Measurements from ENCODE around the gene GSTT2.

Gene GSTT2

DNA sequence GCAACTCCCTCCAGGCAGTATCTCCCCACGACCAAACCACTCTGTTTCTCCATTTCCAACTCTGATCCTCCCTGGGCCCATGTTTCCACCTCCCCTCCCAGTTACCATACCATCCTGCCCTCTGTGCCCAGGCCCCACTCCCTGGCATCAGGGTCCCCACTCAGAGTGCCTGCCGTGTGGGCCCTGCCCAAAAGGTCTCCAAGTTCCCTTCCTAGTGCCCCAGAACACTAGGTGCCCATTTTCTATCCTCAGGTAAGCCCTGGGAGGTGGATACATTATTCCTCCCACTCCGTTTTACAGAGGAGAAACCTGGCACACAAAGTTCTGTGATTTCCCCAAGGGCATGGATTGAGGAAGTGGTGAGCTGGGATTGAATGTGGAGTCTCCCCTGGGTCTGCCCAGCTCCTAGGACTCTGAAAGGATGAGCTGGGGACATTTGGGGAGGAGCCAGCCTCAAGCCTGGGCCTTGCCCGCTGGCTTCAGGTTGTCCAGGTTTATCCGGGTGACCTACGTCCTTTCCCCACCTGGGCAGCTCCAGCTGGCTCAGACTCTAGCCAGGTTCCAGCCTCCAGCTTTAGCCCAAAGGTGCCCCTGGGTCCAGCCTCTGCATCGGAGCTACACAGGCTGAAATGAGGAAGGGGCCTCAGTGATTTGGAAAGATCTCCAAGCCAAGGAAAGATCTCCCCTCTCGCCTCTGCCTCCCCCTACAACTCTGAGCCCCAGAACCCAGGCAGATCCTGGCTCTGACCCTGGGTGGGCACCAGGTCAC, 27.5 kb downstream of the GSTT2 start:
- H3K9me3 ChIP-seq = no peaks in the 10 kb centered on the region
- TF ChIP-seq, protein P1, sequence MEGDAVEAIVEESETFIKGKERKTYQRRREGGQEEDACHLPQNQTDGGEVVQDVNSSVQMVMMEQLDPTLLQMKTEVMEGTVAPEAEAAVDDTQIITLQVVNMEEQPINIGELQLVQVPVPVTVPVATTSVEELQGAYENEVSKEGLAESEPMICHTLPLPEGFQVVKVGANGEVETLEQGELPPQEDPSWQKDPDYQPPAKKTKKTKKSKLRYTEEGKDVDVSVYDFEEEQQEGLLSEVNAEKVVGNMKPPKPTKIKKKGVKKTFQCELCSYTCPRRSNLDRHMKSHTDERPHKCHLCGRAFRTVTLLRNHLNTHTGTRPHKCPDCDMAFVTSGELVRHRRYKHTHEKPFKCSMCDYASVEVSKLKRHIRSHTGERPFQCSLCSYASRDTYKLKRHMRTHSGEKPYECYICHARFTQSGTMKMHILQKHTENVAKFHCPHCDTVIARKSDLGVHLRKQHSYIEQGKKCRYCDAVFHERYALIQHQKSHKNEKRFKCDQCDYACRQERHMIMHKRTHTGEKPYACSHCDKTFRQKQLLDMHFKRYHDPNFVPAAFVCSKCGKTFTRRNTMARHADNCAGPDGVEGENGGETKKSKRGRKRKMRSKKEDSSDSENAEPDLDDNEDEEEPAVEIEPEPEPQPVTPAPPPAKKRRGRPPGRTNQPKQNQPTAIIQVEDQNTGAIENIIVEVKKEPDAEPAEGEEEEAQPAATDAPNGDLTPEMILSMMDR (IDR thresholded peaks at IDR 0.05; ENCODE audit: low read depth, low read length) = no peak
- no peak for DNase-seq
- H3K27me3 ChIP-seq = no peaks in the 10 kb centered on the region
- H3K4me1 ChIP-seq = no peaks in the 10 kb centered on the region
- no peaks in the 10 kb centered on the region for H3K36me3 ChIP-seq
- H3K4me3 ChIP-seq (ENCODE audit: low read depth, low read length) = no peak overlapping the region

DNA sequence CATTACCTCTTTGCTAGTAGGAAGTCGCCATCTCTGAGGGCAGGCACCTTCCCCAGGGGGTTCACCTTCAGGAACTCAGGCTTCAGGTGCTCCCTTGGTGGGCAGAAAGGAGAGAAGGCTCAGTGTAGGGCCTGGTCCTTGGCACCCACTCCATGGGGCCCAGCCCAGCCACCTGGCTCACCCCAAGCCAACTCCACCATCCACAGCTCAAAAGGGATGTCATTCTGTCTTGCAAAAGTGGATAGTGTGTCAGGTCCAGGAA, 28.0 kb downstream of the GSTT2 start:
- H3K9me3 ChIP-seq = no peaks in the 10 kb centered on the region
- H3K27me3 ChIP-seq = no peaks in the 10 kb centered on the region
- TF ChIP-seq, protein P1 (IDR thresholded peaks at IDR 0.05; ENCODE audit: low read depth, low read length) = no peak
- no peak overlapping the region for H3K4me3 ChIP-seq (ENCODE audit: low read depth, low read length)
- no peaks in the 10 kb centered on the region for H3K4me1 ChIP-seq
- H3K36me3 ChIP-seq = no peaks in the 10 kb centered on the region
- DNase-seq = no peak

DNA sequence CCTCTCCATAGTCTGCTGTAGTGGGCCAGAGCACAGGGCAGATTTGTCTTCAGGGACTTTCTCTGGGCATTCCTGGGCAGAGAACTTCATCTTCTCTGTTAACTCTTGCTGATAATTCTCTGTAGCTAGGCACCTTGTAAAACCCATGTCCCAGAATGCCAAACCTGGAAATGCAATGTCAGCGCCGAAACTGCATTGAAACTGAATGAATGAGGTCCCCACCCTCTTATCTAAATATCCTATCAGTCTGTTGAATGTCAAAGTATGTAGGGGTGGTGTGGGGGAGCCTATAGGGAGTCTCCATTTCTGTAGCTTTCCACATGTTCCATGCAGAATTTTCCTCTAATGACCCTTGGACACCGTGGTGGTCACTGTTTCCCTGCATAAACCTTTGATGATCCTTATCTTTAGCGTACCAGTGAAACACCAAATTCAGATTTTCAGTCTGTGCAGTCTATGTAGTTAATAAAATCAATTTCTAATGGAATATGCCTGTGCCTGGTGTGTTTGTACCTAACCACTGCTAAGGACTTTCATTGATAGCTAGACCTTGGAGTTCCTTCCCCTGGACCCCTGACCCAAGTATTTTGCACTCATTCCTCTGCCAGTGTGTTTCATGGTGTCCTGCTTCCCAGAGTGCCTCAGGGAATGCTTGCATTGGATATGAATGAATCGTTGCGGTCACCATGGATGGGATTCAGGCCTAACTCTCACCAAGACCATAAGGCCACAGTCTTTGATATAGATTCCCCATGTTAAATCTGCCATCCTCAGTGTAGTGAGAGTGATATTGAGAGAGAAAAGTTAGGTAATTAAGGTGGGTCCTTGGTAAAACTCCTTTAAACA, 28.7 kb downstream of the GSTT2 start:
- H3K27me3 ChIP-seq = no peaks in the 10 kb centered on the region
- TF ChIP-seq, protein P1 (IDR thresholded peaks at IDR 0.05; ENCODE audit: low read depth, low read length) = no peak
- no peaks in the 10 kb centered on the region for H3K36me3 ChIP-seq
- no peaks in the 10 kb centered on the region for H3K9me3 ChIP-seq
- no peaks in the 10 kb centered on the region for H3K4me1 ChIP-seq
- no peak overlapping the region for H3K4me3 ChIP-seq (ENCODE audit: low read depth, low read length)
- DNase-seq = no peak

DNA sequence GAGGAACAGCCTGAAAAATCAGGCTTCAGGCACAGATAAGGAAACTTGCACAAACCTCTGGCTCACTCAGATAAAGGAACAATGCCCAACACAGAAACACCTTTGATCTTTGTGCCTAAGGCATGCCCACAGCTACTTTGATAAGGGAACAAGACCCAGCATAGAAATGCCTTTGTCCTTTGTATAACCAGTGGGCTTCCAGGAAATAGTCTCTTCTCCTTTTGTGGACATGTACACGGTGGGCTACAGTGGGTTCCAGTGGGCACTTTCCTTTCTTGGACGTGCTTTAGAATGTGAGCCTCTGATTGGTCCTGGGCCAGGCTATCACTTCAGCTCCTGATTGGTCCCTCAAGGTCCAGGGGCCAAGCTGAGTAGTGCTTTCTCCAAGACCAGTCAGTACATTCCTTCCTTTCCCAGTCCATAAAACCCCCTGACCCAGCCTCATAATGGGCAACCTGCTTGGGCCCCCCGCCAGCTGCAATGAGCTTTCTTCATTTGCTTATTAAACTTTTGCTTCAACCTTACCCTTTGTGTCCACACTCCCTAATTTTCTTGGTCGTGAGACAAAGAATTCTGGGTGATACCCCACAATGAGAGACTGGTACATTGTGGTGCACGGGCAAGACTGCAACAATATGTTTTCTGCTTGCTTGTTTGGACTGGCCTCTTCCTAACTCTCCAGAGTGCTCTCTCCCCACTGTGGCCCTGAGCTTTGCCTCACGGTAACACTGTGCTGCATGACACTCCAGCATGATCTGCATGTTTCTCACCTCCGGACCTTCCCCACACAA, 29.5 kb downstream of the GSTT2 start:
- H3K4me3 ChIP-seq (ENCODE audit: low read depth, low read length) = no peak overlapping the region
- no peaks in the 10 kb centered on the region for H3K9me3 ChIP-seq
- H3K4me1 ChIP-seq = no peaks in the 10 kb centered on the region
- DNase-seq = no peak
- no peaks in the 10 kb centered on the region for H3K27me3 ChIP-seq
- TF ChIP-seq, protein P1 (IDR thresholded peaks at IDR 0.05; ENCODE audit: low read depth, low read length) = no peak
- no peaks in the 10 kb centered on the region for H3K36me3 ChIP-seq

DNA sequence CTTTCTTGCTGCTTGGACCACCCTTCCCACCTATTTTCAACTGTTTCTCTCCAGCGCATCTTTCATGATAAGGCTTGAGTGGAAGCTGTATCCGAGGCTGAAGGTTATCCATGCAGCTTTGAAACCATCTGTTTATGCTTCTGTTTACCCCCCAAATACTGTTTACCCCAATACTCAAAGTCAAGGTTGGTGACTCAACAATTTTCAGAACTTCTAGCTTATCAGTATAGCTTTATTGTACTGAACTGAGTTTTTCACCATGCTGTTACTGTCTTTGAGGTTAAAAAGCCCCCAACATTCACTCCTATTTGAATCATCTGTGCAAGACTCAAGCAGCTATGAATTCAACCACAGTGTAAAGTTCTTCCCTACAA, 30.1 kb downstream of the GSTT2 start:
- Histone ChIP-seq H3K27me3 (no peaks in the 10 kb centered on the region), H3K4me3 (ENCODE audit: low read depth, low read length) (no peak overlapping the region), H3K36me3 (no peaks in the 10 kb centered on the region), H3K4me1 (no peaks in the 10 kb centered on the region), H3K9me3 (no peaks in the 10 kb centered on the region)
- TF ChIP-seq, protein P1 (IDR thresholded peaks at IDR 0.05; ENCODE audit: low read depth, low read length) = no peak
- DNase-seq = no peak
